ENCODE measurements around the gene STX3.
"Not testable (repeated sequence)": the region's sequence is repeated elsewhere in the genome, so short reads cannot be mapped to it uniquely, and the experiment has no call there.

STX3 gene

DNA sequence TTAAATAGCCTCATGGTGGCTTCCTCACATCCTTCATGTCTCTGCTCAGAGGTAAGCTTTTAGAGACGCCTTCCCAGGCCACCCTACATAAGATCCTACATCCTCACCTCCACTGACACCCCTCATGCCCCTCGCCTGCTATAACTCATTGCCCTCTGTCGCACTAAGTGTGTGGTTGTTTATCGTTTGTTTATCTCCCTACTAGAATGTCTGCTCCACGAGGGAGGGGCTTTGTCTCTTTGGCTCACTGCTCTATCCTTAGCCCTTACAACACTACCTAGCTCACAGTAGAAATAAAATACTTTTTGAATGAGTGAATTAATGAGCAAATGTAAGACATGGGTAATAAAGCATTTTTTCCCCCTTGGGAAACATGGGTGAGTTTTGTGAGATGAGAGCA is 91.4 kb downstream of the STX3 start:
- TF ChIP-seq, protein P1, sequence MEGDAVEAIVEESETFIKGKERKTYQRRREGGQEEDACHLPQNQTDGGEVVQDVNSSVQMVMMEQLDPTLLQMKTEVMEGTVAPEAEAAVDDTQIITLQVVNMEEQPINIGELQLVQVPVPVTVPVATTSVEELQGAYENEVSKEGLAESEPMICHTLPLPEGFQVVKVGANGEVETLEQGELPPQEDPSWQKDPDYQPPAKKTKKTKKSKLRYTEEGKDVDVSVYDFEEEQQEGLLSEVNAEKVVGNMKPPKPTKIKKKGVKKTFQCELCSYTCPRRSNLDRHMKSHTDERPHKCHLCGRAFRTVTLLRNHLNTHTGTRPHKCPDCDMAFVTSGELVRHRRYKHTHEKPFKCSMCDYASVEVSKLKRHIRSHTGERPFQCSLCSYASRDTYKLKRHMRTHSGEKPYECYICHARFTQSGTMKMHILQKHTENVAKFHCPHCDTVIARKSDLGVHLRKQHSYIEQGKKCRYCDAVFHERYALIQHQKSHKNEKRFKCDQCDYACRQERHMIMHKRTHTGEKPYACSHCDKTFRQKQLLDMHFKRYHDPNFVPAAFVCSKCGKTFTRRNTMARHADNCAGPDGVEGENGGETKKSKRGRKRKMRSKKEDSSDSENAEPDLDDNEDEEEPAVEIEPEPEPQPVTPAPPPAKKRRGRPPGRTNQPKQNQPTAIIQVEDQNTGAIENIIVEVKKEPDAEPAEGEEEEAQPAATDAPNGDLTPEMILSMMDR (conservative IDR thresholded peaks at IDR 0.05; ENCODE audit: low read depth, low read length), result no peak
- no peak for DNase-seq (ENCODE audit: low read depth)
- no peak overlapping the region for H3K4me3 ChIP-seq (ENCODE audit: low read depth, low read length)

DNA sequence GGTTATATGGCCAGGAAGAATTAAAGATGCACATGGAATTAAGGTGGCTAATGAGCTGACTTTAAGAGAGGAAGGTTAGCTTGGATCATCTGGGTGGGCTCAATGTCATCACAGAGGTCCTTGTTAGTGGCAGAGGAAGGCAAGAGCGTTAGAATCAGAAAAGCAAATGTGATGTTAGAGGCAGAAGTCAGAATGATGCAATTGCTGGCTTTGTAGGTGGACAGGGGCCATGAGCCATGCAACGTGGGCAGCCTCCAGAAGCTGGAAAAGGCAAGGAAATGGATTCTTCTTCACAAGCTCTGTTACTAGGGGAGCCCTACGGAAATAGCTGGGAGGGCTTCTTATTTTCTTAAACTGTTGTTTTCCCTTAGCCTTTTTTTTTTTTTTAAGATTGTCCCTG is 92.5 kb downstream of the STX3 start:
- DNase-seq (ENCODE audit: low read depth), result no peak
- no peak overlapping the region for H3K4me3 ChIP-seq (ENCODE audit: low read depth, low read length)
- TF ChIP-seq, protein P1 (conservative IDR thresholded peaks at IDR 0.05; ENCODE audit: low read depth, low read length), result no peak

- H3K4me3 ChIP-seq (ENCODE audit: low read depth, low read length); DNase-seq (ENCODE audit: low read depth): not testable (repeated sequence)
Observed at GRCh38 chr11:59848439-59848838, 93.3 kb downstream of the STX3 start.

GRCh38 chr11:59849129-59849528 is 94.0 kb downstream of the STX3 start:
- no peak overlapping the region for H3K4me3 ChIP-seq (ENCODE audit: low read depth, low read length)
- TF ChIP-seq, protein P1 (conservative IDR thresholded peaks at IDR 0.05; ENCODE audit: low read depth, low read length), result no peak
- no peak for DNase-seq (ENCODE audit: low read depth)

DNA sequence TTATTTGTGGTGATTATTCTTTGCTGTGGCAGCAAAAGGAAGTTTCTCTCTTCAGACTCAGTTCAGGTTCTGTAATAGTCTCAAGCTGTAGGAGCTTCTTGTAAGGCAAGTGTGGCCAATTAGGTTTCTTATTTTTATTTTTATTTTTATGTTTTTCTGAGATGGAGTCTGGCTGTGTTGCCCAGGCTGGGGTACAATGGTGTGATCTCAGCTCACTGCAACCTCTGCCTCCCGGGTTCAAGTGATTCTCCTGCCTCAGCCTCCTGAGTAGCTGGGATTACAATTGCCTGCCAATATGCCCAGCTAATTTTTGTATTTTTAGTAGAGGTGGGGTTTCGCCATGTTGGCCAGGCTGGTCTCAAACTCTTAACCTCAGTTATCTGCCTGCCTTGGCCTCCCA is 94.4 kb downstream of the STX3 start:
- DNase-seq (ENCODE audit: low read depth); H3K4me3 ChIP-seq (ENCODE audit: low read depth, low read length): not testable (repeated sequence)

DNA sequence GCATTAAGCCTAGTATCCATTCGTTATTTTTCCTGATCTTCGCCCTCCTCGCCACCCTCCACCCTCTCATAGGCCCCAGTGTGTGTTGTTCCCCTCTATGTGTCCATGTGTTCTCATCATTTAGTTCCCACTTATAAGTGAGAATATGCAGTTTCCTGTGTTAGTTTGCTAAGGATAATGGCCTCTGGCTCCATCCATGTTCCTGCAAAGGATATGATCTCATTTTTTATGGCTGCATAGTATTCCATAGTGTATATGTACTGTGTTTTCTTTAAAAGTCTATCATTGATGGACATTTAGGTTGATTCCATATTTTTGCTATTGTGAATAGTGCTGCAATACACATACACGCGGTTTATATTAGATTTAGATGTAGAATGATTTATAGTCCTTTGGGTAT is 96.2 kb downstream of the STX3 start:
- not testable (repeated sequence) for H3K4me3 ChIP-seq (ENCODE audit: low read depth, low read length); DNase-seq (ENCODE audit: low read depth)

DNA sequence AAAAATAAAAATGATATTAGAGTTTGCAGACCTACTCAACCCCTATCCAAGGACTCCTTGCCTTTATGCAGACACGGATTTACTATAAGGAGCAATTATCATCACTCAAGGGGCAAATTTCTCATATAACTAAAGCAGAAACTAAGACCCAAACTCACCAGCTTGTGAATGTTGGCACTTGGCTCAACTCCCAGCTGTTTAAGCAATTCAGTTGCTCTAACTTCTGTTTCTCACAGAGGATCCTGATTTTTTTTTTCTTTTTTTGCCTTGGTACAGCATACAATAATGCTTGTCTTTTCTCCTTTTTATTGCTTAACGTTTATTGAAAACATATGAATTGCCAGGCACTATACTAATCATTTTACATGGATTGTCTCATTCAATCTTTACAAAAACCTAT is 99.7 kb downstream of the STX3 start:
- TF ChIP-seq, protein P1 (conservative IDR thresholded peaks at IDR 0.05; ENCODE audit: low read depth, low read length), result no peak
- no peak for DNase-seq (ENCODE audit: low read depth)
- H3K4me3 ChIP-seq (ENCODE audit: low read depth, low read length), result no peak overlapping the region
